GM21717 (cell line): ENCODE measurements around the gene FAM72A.
"Not testable (repeated sequence)": the region's sequence is repeated elsewhere in the genome, so short reads cannot be mapped to it uniquely, and the experiment has no call there.

Experiments used
- ATAC-seq: cut with Tn5 transposase; IDR thresholded peaks from one replicate; pipeline ENCODE4 v1.9.1; 2021; ENCODE audit warnings: mild to moderate bottlenecking, moderate library complexity; ENCODE audit not compliant: unreplicated experiment

FAM72A gene

GRCh38 chr1:206169794-206170193 lies 32.8 kb downstream of the FAM72A start:
- not testable (repeated sequence) for ATAC-seq

- not testable (repeated sequence) for ATAC-seq
Measured at GRCh38 chr1:206167350-206168029, 35.1 kb downstream of the FAM72A start.

- no peak for ATAC-seq
Measured at GRCh38 chr1:206145771-206146290, 56.8 kb downstream of the FAM72A start.

- no peak for ATAC-seq
Measured at GRCh38 chr1:206144605-206145004, 58.0 kb downstream of the FAM72A start.

GRCh38 chr1:206143537-206144172 lies 59.0 kb downstream of the FAM72A start:
- ATAC-seq, result no peak

GRCh38 chr1:206142770-206143169 lies 59.9 kb downstream of the FAM72A start:
- ATAC-seq, result no peak

GRCh38 chr1:206142011-206142410 lies 60.6 kb downstream of the FAM72A start:
- no peak for ATAC-seq

- no peak for ATAC-seq
Measured at GRCh38 chr1:206136241-206136640, 66.4 kb downstream of the FAM72A start.
